ENCODE measurements around the gene KCNN3.

Gene KCNN3

DNA sequence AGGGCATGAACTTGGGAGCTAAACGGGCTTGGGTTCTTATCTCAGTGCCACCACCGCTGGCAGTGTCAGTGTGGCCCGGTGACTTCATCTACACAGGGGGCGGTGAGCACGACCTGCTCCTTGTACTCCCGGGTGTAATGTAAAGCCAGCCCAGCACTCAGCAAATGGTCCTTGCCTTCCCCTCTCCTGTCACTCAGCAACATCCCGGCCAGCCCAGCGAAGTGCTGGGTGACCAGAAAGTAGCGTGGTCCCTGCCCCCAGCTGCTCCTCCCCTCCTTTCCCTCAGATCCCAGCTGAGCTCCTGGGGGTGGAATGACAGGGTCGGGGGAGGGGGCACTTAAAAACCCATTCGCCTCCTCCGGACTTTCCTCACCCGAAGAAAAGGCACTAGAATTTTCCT is 7.2 kb downstream of the KCNN3 start:
- no peak for DNase-seq

DNA sequence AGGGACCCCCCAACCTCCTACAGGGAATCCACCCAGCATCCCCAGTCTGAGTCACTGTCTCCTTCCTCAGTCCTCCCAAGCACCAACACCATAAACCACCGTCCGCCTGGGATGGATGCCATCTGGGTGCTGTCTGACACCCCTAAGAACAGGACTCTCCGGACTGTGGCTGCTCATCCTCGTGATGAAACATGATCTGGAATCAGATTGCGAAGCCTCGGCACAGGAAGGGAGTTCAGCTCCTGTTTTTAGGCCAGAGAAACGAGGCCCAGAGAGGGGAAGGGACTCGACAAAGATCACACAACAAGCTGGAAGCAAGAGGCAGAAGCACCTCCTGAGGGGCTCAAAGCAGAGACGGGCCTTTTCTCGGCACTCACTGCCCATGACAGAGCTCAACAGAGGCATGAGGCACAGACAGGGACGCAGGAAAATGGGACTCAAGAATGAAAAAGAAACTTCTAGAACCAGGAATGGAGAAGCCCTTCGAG is 8.4 kb downstream of the KCNN3 start:
- DNase-seq: no peak

DNA sequence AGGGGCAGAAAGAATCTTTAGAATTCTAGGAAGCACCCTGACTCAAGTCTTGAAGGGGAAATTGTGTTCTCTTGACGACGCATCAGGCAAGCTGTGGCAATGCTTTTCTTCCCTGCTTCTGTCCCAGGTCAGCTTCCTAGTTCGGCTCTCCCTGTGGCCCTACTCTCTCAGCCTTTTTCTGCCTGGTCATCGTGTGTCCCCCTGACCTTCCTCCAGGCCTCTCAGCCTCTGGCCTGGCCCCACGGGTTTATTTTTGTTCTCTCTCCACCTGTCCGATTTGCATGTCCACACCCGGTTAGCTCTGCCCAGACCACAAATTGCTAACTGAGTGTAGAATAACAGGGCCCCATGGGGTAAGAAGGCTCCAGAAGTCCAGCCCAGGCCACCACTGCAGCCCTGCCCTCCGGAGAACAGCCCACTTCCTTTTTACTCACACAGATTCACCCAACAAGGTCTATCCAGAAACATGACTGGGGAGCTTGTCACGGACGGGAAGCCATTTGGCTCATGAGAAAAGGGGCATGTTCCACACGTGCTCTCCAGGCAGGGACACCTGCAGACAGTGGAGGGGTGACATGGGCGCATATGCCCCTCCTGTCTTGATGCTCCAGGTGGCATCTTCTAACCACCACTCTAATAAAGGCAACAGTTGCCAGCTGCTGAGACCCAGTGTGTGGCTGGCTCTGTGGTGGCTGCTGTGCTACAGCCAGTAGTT is 9.8 kb downstream of the KCNN3 start:
- no peak for DNase-seq

DNA sequence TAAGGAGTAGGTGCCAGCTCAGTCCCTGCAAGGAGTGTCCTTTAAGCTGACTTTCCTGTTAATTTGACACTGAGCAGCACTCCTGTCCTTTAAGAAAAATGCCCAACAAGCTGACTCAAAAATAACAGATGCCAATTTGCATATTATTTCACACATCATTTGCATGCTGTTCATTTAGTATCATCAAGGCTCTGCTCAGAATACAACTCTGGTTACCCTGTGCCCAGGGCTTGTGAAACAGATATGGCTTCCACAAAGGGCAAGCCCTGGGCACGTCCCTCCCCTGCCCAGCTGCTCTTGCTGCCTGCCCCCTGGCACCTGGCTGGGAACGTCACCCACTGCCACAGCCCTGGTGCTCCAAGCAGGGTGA is 10.3 kb downstream of the KCNN3 start:
- DNase-seq: no peak

DNA sequence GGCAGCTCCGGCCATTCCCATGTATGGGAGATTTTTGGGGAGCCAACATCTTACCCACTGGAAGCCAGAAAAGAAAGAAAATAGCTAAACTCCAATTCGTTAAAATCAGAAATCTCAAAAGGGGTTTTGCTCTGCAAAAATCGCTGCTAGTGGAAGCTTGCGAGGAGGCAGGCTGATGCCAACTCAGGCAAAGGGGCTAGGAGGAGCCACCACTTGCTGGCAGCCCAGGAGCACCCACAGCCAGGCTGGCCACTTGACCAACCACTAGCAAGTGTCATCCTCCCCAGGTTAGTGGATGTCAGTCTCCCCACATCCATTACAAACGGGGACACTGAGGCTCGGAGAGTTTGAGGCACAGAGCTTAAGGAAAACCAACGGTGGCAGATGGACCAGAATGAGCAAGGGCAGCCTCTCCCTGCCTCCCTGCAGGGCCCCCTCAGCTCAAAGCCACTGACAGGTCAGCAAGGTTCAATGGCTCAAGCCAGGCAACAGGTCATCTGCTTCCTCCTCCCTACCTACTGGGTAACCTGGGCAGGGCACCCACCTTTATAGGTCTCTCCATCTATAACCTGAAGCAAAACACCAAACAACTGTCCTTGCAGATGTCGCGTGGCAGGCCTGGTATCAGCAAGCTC is 10.8 kb downstream of the KCNN3 start:
- DNase-seq: no peak

DNA sequence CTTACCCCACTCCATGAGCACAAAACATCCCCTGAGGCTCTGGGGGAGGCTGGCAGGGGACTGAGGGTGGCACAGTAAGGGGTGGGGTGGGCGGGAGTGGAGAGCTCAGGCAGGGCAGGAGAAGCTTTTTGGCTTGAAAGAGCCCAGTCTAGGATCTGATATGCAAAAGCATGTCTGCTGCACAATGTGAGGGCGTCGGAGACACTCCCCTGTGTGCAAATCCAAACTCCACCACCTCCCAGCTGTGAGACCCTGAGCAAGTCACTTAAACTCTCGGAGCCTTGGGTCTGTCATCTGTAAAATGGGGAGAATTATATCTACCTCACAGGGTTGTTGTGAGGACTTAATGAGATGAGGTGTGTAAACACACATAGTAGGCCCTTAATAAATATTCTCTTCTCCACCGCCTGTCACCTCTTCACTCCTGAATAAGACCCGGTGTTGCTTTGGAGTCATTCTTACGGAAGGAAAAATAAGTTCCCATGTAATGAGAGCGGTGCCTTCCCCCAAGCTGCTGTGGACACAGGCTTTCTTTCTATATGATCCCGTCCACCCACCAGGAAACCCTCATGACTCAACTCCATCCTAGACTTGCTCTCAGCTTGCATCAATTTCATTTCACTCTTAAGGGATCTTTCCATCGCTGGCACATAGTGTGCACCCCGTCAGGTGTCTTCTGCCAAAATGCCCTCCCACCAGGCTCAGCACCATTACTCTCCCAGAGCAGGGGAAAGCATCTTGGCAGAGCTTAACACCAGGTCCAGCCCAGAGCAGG is 12.5 kb downstream of the KCNN3 start:
- no peak for DNase-seq

DNA sequence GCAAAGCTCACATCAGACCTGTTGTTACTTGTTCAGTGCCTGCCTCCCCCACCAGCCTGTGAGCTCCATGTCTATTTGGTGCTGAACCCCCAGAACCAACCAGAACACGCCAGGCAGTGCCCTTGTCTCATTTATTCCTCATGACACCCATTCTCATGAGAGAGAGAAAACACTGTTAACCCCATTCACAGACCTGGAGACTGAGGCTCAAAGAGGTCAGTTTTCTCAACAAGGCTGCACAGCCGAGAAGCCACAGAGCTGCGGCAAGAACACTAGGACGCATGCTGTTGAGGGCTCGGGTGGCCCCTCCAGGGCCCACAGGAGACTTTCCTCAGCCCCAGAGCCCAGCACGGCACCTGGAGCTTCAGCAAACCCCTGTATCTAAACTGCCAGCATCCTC is 13.1 kb downstream of the KCNN3 start:
- DNase-seq: no peak

DNA sequence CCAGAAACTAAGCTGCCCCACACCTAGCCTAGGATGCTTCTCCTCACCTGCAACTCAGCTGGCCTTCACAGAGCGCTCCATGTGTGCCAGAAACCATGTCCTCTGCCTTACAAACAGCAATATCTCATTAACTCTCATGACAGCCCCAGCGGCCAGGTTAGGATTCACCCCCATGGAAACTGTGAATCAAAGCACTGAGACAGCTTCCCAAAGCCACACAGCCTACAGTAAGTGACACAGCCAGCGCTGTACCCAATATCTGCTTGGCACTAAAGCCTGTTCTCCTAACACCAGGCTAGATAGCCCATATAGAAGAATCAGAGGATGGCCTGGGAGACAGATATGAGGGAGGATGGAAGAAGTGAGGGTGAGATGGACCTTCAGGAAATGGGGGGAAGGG is 13.5 kb downstream of the KCNN3 start:
- DNase-seq: no peak

DNA sequence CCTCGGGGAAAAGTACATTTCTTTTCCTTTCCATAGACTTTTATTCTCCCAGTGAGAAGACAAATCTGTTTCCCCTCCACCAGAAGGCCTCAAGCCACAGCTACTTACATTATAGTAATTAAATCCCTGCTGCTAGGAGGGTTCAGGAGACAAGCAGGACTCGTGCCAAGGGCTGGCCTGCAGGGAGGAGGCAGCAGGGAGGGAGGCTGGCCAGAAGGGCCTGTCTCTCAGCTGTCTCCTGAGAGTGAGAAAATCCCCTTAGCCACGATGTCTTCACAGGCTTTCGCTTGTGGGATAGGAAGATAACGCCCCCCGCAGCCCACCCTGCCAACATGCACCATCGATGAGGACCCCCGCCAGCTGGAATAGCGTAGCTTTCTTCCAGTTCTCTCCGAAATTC is 14.0 kb downstream of the KCNN3 start:
- DNase-seq: no peak

DNA sequence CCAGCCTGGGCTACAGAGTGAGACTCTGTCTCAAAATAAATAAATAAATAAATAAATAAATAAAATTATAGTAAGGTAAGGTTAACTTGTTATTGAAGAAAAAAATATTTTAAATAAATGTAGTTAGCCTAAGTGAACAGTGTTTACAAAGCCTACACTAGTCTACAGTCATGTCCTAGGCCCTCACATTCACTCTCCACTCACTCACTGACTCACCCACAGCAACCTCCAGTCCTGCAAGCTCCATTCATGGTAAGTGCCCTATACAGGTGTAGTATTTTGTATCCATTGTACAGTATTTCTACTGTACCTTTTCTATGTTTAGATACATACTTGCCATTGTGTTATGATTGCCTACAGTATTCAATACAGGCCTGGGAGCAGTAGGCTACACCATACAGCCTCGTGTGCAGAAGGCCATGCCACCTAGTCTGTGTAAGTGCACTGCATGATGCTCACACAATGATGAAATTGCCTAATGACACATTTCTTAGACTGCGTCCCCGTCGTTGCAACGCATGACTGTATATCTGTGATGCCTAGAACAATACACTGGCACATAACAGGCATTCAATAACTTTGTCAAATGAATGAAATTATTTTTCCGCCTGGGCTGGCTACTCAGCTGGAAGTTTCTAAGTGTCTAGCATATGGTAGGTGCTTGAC is 14.8 kb downstream of the KCNN3 start:
- DNase-seq: no peak

DNA sequence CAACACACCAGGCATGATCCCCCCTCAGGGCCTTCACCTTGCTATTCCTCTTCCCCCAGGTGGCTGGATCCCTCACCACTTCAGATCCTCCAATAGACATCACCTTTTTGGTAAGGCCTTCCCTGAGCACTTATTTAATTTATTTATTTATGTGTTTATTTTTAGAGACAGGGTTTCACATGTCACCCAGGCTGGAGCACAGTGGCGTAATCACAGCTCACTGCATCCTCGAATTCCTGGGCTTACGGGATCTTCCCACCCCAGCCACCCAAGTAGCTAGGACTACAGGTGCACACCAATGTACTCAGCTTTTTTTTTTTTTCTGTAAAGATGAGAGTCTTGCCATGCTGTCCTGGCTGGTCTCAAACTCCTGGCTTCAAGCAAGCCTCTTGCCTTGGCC is 17.2 kb downstream of the KCNN3 start:
- no peak for DNase-seq

DNA sequence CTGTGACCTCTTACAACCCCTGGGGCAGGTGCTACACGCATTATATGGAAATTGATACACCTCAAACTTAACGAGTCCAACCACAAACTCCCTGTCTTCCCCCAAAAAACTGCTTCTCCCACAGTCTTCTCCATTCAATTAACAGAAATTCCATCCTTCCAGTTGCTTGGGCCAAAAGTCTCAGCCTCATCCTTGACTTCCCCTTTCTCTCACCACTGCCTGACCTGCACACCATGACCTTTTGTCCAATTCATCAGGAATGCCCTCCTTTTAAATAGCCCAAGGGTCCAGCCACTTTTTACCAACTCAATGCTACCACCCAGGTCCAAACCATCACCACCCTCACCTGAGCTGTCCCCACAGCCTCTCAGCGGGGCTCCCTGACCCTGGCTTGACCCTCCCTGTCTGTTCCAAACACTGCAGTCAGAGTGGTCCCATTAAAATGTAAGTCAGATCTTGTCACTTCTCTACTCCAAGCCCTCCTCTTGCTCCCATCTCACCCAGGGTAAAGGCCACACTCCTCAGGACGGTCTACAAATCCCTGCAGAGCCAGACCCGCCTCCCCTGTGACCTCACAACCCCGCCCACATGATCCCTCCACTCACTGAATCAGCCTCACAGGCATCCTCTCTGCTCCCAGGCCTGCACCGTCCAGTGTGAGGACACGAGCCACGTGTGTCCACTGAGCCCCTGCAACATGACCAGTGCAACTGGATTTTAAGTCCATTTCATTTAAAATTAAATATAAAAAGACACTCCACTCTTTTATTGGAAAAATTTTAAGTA is 18.5 kb downstream of the KCNN3 start:
- DNase-seq: no peak

DNA sequence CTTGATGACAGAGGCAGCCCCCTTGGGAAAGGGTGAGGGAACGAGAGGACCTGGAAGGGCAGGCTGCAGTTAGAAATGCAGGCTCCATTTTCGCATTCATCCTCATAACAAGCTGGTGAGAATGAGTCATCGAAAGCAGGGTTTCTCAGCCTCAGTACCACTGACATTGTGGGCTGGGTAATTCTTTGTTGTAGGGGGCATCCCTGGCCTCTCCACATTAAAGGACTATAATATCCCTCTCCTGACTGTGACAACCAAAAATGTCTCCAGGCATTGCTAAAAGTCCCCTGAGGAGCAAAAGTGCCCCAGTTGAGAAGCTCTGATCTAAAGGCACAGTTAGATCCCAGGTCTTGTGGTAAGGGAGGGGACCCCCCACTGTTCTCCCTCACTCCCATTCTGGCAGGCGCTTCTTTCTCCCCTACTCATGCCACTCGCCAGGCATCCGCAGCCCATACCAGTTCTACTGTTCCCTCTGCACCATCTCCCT is 20.4 kb downstream of the KCNN3 start:
- no peak for DNase-seq

DNA sequence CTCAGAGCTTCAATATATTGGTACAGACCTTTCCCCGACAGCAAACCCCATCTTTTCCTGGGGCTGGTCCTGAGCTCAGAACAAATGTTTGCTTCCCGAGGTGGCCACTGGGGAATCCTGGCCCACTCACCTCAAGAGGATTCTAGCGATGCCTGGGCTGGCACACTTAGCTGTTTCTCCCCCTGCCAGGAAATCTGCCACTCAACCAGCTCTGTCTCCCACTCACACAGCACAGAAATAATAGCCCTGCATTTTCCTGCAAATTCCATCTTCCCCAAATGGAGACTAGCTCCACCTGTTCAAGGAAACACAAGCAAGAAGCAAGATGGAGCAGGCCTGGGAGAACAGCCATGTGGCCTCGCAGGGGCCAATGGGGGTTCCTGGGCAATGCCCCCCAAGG is 21.1 kb downstream of the KCNN3 start:
- DNase-seq: peak in 6 of 56 donors; percentile 19 to 58 (median 38)

DNA sequence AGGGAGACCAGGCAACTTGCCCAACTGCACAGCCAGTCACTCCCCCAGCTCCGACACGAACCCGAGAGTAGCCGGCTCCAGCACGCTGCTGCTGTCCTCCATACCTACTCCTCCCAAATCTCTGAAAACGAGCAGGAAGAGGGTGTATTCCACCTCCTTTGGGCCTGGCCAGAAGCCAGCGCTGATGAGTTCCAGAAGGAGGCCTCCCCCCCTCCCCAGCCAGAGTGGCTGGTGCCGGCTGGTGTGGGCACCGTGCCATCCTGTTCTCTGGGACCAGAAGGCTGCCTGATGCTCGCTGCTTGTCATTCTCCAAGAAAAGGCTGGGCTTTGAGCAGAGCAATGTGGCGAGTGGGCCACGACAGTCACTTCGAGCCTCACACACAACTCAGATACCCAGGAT is 22.2 kb downstream of the KCNN3 start:
- DNase-seq: peak in 54 of 56 donors; percentile 19 to 90 (median 74)

DNA sequence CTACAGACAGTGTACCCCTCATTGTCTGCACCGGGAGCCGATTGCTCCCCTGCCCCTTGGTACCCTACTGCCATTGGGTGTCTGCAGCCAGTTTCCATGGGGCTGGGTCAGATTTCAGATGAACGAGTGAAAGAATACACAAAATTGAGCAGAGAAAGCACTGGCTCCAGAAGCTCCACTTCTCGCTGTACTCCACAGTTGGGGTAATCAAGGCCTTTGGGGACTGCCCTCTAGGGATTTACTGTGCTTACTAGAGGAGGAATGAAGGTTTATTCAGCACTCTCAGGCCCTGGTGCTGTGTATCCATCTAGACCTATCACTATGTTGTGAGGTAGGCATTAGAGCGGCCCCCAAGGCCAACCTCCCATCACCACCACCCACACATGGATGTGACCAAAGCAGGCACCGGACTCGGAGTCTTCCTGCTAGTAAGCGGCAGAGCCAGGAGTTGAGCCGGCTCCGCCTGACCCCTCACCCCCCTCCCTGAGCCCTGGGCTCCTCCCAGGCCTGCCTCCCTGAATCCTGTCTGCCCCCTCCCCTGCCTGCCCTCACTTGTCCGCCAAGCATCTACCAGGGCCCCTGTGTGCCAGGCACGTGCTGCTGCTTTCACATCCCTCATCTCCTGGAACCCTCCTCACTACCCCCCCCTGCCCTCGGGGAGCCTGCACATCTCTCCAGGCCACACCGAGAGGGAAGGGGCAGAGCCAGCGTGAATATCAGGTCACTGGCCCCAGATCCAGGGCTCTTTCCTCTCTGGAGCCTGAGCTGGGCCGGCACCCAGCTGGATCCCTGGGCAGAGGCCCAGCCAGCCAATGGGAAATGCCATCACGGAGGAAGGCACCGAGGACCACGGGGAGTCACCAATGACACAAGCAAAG is 23.3 kb downstream of the KCNN3 start:
- peak in 49 of 56 donors; percentile 14 to 89 (median 62) for DNase-seq

DNA sequence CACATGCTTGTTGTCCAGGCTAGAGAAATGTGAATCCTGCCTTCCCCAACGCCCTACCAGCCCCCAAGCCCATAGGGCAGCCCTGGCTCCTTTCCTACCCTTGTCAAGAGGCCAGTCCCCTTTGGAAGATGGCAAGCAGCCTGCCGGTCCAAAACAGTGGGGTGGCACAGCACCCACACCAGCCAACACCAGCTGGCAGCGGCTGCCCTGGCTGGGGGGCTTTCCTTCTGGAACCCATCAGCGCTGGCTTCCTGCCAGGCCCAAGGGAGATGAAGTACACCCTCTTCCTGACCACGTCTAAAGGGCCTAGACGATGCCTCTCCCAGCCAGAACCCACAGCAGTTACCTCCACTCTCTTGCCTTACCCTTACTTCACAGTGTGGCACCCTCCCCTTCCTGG is 24.2 kb downstream of the KCNN3 start:
- DNase-seq: peak in 19 of 56 donors; percentile 19 to 61 (median 35)

DNA sequence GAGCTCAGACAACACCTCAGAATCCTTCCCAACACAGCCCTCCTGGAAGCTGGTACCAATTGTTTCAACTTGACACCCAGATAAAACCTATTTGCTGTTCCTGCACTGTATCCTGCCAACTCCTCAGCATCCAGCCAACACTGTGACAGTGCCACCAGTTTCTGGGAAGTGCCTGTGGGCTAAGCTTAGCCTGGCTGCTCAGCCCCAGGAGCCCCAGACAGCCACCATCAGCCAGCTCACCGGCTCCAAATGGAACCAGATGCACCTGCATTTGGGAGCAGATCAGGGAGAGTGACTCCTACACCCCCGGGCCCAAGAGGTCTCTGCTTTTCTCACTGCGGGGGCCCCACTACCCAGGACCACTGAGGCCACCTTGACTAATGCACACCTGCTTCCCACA is 24.9 kb downstream of the KCNN3 start:
- DNase-seq: peak in 6 of 56 donors; percentile 5 to 28 (median 18)

DNA sequence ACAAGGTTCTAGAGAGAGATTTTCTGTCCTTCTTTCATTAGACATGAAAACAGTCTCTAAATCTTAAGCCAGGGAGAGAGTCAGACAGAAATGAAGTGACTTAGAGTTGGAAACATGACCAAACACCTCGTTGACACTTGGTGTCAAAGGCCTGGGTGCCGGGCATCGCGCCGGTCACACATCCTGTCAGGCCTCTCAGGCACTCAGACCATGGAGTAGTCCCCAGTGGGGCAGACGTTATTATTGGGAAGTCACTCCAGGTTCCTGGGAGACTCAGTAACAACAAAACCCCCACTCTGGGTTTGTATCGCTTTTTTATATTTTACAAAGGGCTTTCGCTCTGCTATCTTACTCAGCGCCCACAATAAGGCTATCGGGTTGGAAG is 25.8 kb downstream of the KCNN3 start:
- DNase-seq: no peak

Measured in amygdala (tissue), 56 donors.